IMR-90 (cell line): ENCODE data around the gene HAUS7. TPM values are rescaled to one million over a fixed set of nuclear protein-coding genes. Genes with fewer than 3 reads are reported as not detected.

Source experiments
- ATAC-seq: fragments of 200-7000 bp; cut with Tn5 transposase; 2 replicates; pipeline ENCODE4 v1.9.1; 2020; ENCODE audit warnings: low read depth, mild to moderate bottlenecking, moderate library complexity
- BruUV-seq: library from RNA; stranded (reverse); fragments of 400-500 nt; replicated peaks from 2 replicates; lab custom pipeline; 2021; lab: Mats Ljungman, UMichigan
- CTCF ChIA-PET: fragments of 300-600 bp; formaldehyde crosslinking; extraction: SDS; loops from one replicate; lab custom pipeline; 2021; ENCODE audit warnings: antibody characterized with exemption; lab: Yijun Ruan, JAX
- POLR2A ChIA-PET: fragments of 300-600 bp; sonication (Branson Sonifier 250); formaldehyde crosslinking; loops from one replicate; lab custom pipeline; 2022; ENCODE audit warnings: antibody characterized with exemption; ENCODE audit not compliant: unreplicated experiment; lab: Charles Lee
- DNase-seq: peaks from one replicate; pipeline ENCODE4 v3.0.0; 2013
- H2AFZ ChIP-seq: replicated peaks from 2 replicates; pipeline ENCODE3; 2013; ENCODE audit warnings: low read length, mild to moderate bottlenecking; ENCODE audit not compliant: poor library complexity
- H2AK5ac ChIP-seq: 2 replicates; pipeline ENCODE4 v1.6.1; 2013; ENCODE audit warnings: low read depth, low read length, inconsistent platforms
- H2AK9ac ChIP-seq: replicated peaks from 2 replicates; pipeline ENCODE3; 2013; ENCODE audit warnings: mild to moderate bottlenecking, low read depth, low read length, moderate library complexity; ENCODE audit not compliant: poor library complexity
- H2BK120ac ChIP-seq: 2 replicates; pipeline ENCODE4 v1.6.1; 2013; ENCODE audit warnings: low read depth, low read length, inconsistent platforms
- H2BK15ac ChIP-seq: 3 replicates; pipeline ENCODE4 v1.6.1; 2013; ENCODE audit warnings: low read depth, low read length, inconsistent platforms
- H2BK20ac ChIP-seq: 2 replicates; pipeline ENCODE4 v1.6.1; 2013; ENCODE audit warnings: low read depth, mild to moderate bottlenecking, inconsistent platforms, low read length, moderate library complexity
- H2BK5ac ChIP-seq: 2 replicates; pipeline ENCODE4 v1.6.1; 2013; ENCODE audit warnings: mild to moderate bottlenecking, low read depth, low read length, inconsistent platforms; ENCODE audit not compliant: poor library complexity, severe bottlenecking
- H3K14ac ChIP-seq: replicated peaks from 2 replicates; pipeline ENCODE4 v1.6.1; 2013; ENCODE audit warnings: low read depth, low read length, inconsistent platforms
- H3K18ac ChIP-seq: 2 replicates; pipeline ENCODE4 v1.6.1; 2013; ENCODE audit warnings: low read depth, low read length, control low read depth
- H3K23ac ChIP-seq: 2 replicates; pipeline ENCODE4 v1.6.1; 2013; ENCODE audit warnings: low read depth, low read length, inconsistent platforms
- H3K27ac ChIP-seq: 2 replicates; pipeline ENCODE4 v1.5.1; 2013; ENCODE audit warnings: mild to moderate bottlenecking, control low read depth, low read length; ENCODE audit not compliant: insufficient read depth
- H3K27me3 ChIP-seq: 2 replicates; pipeline ENCODE4 v1.6.1; 2013; ENCODE audit warnings: low read length; ENCODE audit not compliant: control insufficient read depth, insufficient read depth
- H3K36me3 ChIP-seq: 2 replicates; pipeline ENCODE4 v1.6.1; 2013; ENCODE audit warnings: low read length, mixed read lengths; ENCODE audit not compliant: control insufficient read depth, insufficient read depth
- H3K4ac ChIP-seq: 2 replicates; pipeline ENCODE4 v1.6.1; 2013; ENCODE audit warnings: low read depth, low read length, inconsistent platforms
- H3K4me1 ChIP-seq: 2 replicates; pipeline ENCODE4 v1.6.1; 2013; ENCODE audit warnings: low read length, mixed read lengths; ENCODE audit not compliant: control insufficient read depth, insufficient read depth
- H3K4me2 ChIP-seq: 2 replicates; pipeline ENCODE4 v1.6.1; 2013; ENCODE audit warnings: low read depth, mild to moderate bottlenecking, control low read depth, low read length, moderate library complexity
- H3K4me3 ChIP-seq: 2 replicates; pipeline ENCODE4 v1.5.1; 2013; ENCODE audit warnings: low read depth, mild to moderate bottlenecking, control low read depth, low read length, moderate library complexity; ENCODE audit not compliant: insufficient read depth
- H3K56ac ChIP-seq: 2 replicates; pipeline ENCODE4 v1.6.1; 2013; ENCODE audit warnings: low read length, inconsistent platforms; ENCODE audit not compliant: insufficient read depth; ENCODE audit errors: extremely low read depth
- H3K79me1 ChIP-seq, 2 experiments: 2 replicates each; pipeline ENCODE4 v1.6.1; 2013; ENCODE audit warnings: low read length in 2 of 2, inconsistent platforms in 1 of 2, low read depth in 1 of 2
- H3K9ac ChIP-seq: 2 replicates; pipeline ENCODE4 v1.6.1; 2013; ENCODE audit warnings: low read depth, low read length, control low read depth
- H3K9me1 ChIP-seq: 2 replicates; pipeline ENCODE4 v1.6.1; 2013; ENCODE audit warnings: low read length, inconsistent platforms; ENCODE audit not compliant: insufficient read depth
- H3K9me3 ChIP-seq: 2 replicates; pipeline ENCODE4 v1.6.1; 2013; ENCODE audit warnings: low read length; ENCODE audit not compliant: control insufficient read depth, insufficient read depth
- H4K20me1 ChIP-seq: 2 replicates; pipeline ENCODE4 v1.6.1; 2013; ENCODE audit warnings: low read length, inconsistent platforms; ENCODE audit not compliant: insufficient read depth
- H4K5ac ChIP-seq: 2 replicates; pipeline ENCODE4 v1.6.1; 2013; ENCODE audit warnings: mild to moderate bottlenecking, low read depth, low read length, control low read depth
- H4K8ac ChIP-seq, 2 experiments: 2 replicates each; pipeline ENCODE4 v1.6.1; 2013; ENCODE audit warnings: low read depth in 2 of 2, low read length in 2 of 2, control low read depth in 1 of 2, inconsistent platforms in 1 of 2
- H4K91ac ChIP-seq: 2 replicates; pipeline ENCODE4 v1.6.1; 2013; ENCODE audit warnings: low read depth, low read length, inconsistent platforms; ENCODE audit not compliant: insufficient read depth
- BHLHE40 ChIP-seq: fragments of 150-350 bp; IDR thresholded peaks from 2 replicates; pipeline ENCODE4 v1.6.1; 2016; ENCODE audit warnings: mild to moderate bottlenecking, low read depth, low read length
- CEBPB ChIP-seq: IDR thresholded peaks from 2 replicates; pipeline ENCODE4 v1.6.1; 2012; ENCODE audit warnings: low read depth, low read length, improper control_type of control experiment
- CHD1 ChIP-seq: IDR thresholded peaks from 2 replicates; pipeline ENCODE4 v1.6.1; 2012; ENCODE audit warnings: low read depth, low read length, improper control_type of control experiment
- CTCF ChIP-seq: conservative IDR thresholded peaks from 2 replicates; pipeline ENCODE4 v1.5.1; 2012; ENCODE audit warnings: mild to moderate bottlenecking, low read depth, low read length, improper control_type of control experiment
- FOS ChIP-seq: fragments of 150-350 bp; IDR thresholded peaks from 2 replicates; pipeline ENCODE4 v1.6.1; 2016; ENCODE audit warnings: low read depth, low read length
- MAFK ChIP-seq: IDR thresholded peaks from 2 replicates; pipeline ENCODE4 v1.6.1; 2012; ENCODE audit warnings: low read depth, low read length, improper control_type of control experiment
- MAZ ChIP-seq: IDR thresholded peaks from 2 replicates; pipeline ENCODE4 v1.6.1; 2012; ENCODE audit warnings: low read depth, mild to moderate bottlenecking, low read length, improper control_type of control experiment, moderate library complexity, borderline replicate concordance
- NFE2L2 ChIP-seq: fragments of 150-350 bp; IDR thresholded peaks from 2 replicates; pipeline ENCODE4 v1.6.1; 2016; ENCODE audit warnings: low read depth, mild to moderate bottlenecking, low read length
- POLR2A ChIP-seq: IDR thresholded peaks from 2 replicates; pipeline ENCODE4 v1.6.1; 2012; ENCODE audit warnings: mild to moderate bottlenecking, low read depth, low read length
- RAD21 ChIP-seq: IDR thresholded peaks from 2 replicates; pipeline ENCODE4 v1.6.1; 2012; ENCODE audit warnings: low read length, improper control_type of control experiment
- RCOR1 ChIP-seq: IDR thresholded peaks from 2 replicates; pipeline ENCODE4 v1.6.1; 2012; ENCODE audit warnings: mild to moderate bottlenecking, low read length, improper control_type of control experiment; ENCODE audit not compliant: insufficient replicate concordance
- RFX5 ChIP-seq: IDR thresholded peaks from 2 replicates; pipeline ENCODE4 v1.8.0; 2012; ENCODE audit warnings: low read depth, mild to moderate bottlenecking, low read length, moderate library complexity
- SMC3 ChIP-seq: fragments of 150-350 bp; IDR thresholded peaks from 2 replicates; pipeline ENCODE4 v1.6.1; 2016; ENCODE audit warnings: low read depth, mild to moderate bottlenecking, antibody characterized with exemption, low read length, moderate library complexity
- USF2 ChIP-seq: fragments of 150-350 bp; IDR thresholded peaks from 2 replicates; pipeline ENCODE4 v1.6.1; 2017; ENCODE audit warnings: mild to moderate bottlenecking, antibody characterized with exemption, low read length, low read depth
- WGBS, 2 experiments: methylation state at CpG; one replicate each; pipeline versions ENCODE4 v1.1.5 to v1.1.7; 2013; ENCODE audit warnings: missing lambda C conversion rate in 2 of 2; ENCODE audit not compliant: insufficient read length in 1 of 2; ENCODE audit errors: extremely low coverage in 2 of 2; 5-methylcytosine and 5-hydroxymethylcytosine counted together
- dilution Hi-C: fragments of 300-500 bp; cut with HindIII; formaldehyde crosslinking; loops from one replicate; pipeline ENCODE4 v1.14.3; 2018; ENCODE audit warnings: low sequenced_read_pairs; ENCODE audit not compliant: unreplicated experiment
- in situ Hi-C: fragments of 300-500 bp; cut with MboI; formaldehyde crosslinking; loops from 3 replicates; pipeline ENCODE4 v1.14.3; 2019; ENCODE audit warnings: low sequenced_read_pairs, inconsistent platforms, mixed read lengths
- intact Hi-C: fragments of 100-400 bp; cut with micrococcal nuclease; formaldehyde crosslinking; loops from 2 replicates; pipeline ENCODE4 v1.10.0; 2022
- polyA plus RNA-seq, 3 experiments: library from polyadenylated mRNA; depleted of rRNA; stranded (reverse); fragments of >200 nt; gene quantifications; 2 replicates each; pipeline ENCODE4 v1.2.3, GENCODE V29; 2012; ENCODE audit warnings: low replicate concordance in 1 of 3
- total RNA-seq: library from RNA; depleted of rRNA; stranded (reverse); fragments of >200 nt; gene quantifications from 2 replicates; pipeline ENCODE4 v1.2.3, GENCODE V29; 2012

The HAUS7 gene
- total and polyA plus RNA-seq, 2 of the 4 experiments (the other 2 are of a cell fraction) = 10.8 to 25.9 TPM

GRCh38 chrX:153495903-153496589, 25.7 kb upstream of the HAUS7 start:
- ATAC-seq = no peak
- intact Hi-C loops = loop anchor here (1.0 to 5.0 kb wide), 2 partner anchors 25 to 539 kb away; no protein-coding TSS in a partner anchor
- in situ Hi-C loops = no loop called here
- no peak for TF ChIP-seq CHD1
- no peak for TF ChIP-seq USF2
- no peak for TF ChIP-seq MAZ
- no peak for TF ChIP-seq SMC3
- TF ChIP-seq POLR2A = no peak
- TF ChIP-seq RAD21 = no peak
- no peak for TF ChIP-seq CEBPB
- no peak for TF ChIP-seq RCOR1
- TF ChIP-seq FOS = no peak
- TF ChIP-seq CTCF = no peak
- TF ChIP-seq RFX5 = no peak
- no peak for TF ChIP-seq MAFK
- no peak for TF ChIP-seq BHLHE40
- TF ChIP-seq NFE2L2 = no peak

More at GRCh38 chrX:153495903-153496589, 25.7 kb upstream of the HAUS7 start:
- Histone ChIP-seq H3K4me1 (peaks cover 17% of the 10 kb centered on the region), H2AK5ac (no peak overlapping the region), H3K9me1 (no peaks in the 10 kb centered on the region), H3K9ac (peak overlapping the region; percentile 93; the same call in 1 of the 2 replicates), H3K9me3 (no peaks in the 10 kb centered on the region; the same call in 1 of the 2 replicates), H3K36me3 (no peaks in the 10 kb centered on the region), H3K4me2 (peak overlapping the region; percentile 82), H2AFZ (peak overlapping the region; percentile 92), H2AK9ac (peak overlapping the region; percentile 99), H3K27ac (no peak overlapping the region; the same call in 1 of the 2 replicates), H2BK15ac (no peak overlapping the region), H3K18ac (no peak overlapping the region; the same call in 1 of the 2 replicates), H3K23ac (peak overlapping the region; percentile 49; the same call in 1 of the 2 replicates), H2BK120ac (no peak overlapping the region), H4K20me1 (peaks cover 4% of the 10 kb centered on the region), H3K4me3 (peak overlapping the region; percentile 70), H3K4ac (peak overlapping the region; percentile 75), H4K5ac (no peak overlapping the region), H2BK5ac (no peak overlapping the region), H4K91ac (peak overlapping the region; percentile 49; the same call in 1 of the 2 replicates), H3K56ac (no peak overlapping the region), H2BK20ac (no peak overlapping the region), H4K8ac (peak overlapping the region in 1 of 2 experiments; percentile 47; a peak in 2 of 4 replicates), H3K27me3 (no peaks in the 10 kb centered on the region), H3K79me1 (peaks cover 5 to 15% of the 10 kb centered on the region in 2 experiments), H3K14ac (peak overlapping the region; percentile 58; the same call in 1 of the 2 replicates)
- CTCF ChIA-PET = interaction anchor here (0.7 to 2.0 kb wide), 2 partner anchors 25 to 26 kb away, joined by 3 to 10 read pairs; partner anchors contain the start of gene HAUS7
- DNase-seq = no peak
- dilution Hi-C loops = no loop called here
- BruUV-seq = no TSS peak
- WGBS, 2 experiments = 65% methylated on average over 11 of the region's 18 CpGs; no CpG with 5 or more reads in 1 of the 2 experiments
- POLR2A ChIA-PET = interaction anchor here (0.8 kb wide), 1 partner anchor 256 kb away, joined by 5 read pairs; no protein-coding TSS in a partner anchor
